Fibroblast of skin of abdomen (primary cell): ENCODE results near the gene SHISA7.

ENCODE experiments used
- DNase-seq: peaks from one replicate; pipeline ENCODE4 v3.0.0-alpha.2; 2013

SHISA7 gene

DNA sequence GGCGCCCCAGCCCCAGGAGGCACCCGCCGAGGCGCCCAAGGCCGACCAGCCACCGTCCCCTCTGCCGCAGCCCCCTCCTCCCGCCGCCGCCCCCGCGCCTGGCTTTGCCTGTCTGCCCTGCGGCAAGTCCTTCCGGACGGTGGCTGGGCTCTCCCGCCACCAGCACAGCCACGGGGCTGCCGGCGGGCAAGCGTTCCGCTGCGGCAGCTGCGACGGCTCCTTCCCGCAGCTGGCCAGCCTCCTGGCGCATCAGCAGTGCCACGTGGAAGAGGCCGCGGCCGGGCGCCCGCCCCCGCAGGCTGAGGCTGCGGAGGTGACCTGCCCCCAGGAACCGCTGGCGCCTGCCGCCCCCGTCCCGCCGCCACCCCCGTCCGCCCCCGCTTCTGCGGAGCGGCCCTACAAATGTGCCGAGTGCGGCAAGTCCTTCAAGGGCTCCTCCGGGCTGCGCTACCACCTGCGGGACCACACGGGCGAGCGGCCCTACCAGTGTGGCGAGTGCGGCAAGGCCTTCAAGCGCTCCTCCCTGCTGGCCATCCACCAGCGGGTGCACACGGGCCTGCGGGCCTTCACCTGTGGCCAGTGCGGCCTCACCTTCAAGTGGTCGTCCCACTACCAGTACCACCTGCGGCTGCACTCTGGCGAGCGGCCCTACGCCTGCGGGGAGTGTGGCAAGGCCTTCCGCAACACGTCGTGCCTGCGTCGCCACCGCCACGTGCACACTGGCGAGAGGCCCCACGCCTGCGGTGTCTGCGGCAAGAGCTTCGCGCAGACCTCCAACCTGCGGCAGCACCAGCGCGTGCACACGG is 39.3 kb upstream of the SHISA7 start:
- DNase-seq: no peak

GRCh38 chr19:55481794-55482155 is 38.7 kb upstream of the SHISA7 start:
- no peak for DNase-seq

- no peak for DNase-seq
These were observed 38.2 kb upstream of the SHISA7 start for GRCh38 chr19:55481148-55481793.

DNA sequence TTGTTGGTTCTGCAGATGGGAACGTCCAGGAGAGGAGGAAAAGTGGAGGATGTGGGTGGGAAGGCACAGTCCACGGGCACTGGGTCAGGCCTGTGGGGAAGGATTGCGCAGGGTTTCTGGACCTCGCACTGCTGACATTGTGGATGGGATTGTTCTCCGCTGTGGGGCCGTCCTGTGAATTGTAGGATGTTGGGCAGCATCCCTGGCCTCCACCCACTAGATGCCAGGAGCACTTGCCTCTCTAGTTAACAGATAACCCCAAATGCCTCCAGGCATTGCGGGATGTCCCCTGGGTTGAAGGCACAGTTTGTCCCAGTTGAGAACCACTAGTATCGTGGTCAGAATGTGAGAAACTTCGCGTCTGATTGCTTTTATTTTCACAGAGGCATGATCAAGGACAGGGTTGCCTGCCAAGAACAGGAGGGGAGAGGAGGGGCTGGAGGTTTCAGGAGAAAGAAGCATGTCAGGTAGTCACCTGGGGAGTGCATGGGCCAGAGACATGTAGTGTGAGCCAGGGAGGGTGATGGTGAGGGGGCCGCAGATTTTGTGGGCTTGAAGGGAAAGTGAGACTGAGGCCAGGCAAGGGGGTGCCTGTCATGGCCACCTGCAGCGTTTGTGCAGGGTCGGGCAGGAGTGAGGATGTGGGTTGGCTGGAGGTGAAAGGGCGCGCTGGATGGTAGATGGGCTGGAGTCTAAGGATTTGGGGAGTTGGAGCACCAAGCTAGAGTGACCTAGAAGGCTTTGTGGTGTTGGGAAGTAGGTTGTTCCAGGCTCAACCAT is 36.5 kb upstream of the SHISA7 start:
- no peak for DNase-seq

DNA sequence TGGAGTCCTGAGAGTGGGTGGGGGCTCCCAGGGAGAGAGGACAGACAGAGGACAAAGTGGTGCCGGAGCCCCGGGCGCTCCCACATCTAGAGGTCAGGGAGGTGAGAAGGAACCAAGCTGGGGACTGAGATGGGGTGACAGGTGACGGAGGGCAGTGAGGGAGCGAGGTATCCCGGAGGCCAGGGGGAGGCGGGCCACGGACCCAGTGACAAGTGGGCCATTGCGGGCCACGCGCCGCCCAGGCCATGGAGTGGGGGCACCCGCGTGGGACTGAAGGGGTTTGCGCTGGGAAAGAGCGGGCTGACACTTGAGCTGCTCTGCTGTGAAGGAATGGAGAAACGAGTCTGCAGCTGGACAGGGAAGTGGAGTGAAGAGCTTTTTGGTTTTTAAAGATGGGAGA is 35.9 kb upstream of the SHISA7 start:
- no peak for DNase-seq

DNA sequence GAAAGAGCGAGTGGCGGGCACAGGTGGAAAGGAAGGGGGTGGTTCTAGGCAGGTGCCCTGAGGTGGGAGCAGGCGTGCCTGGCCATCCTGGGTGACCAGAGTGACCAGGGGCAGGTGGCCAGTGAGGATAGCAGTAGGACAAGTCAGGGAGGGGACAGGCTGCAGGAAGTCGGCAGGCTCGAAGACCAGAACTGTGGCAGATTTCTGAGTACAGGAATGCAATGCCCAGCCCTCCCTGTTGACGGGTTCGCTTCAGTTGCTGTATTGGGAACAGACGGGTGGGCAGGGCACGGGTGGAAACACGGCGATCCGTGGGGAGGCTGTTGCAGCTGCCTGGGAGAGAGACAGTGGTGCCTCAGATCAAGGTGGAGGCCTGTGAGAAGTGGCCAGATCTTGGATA is 35.3 kb upstream of the SHISA7 start:
- no peak for DNase-seq

GRCh38 chr19:55477905-55478304 is 34.8 kb upstream of the SHISA7 start:
- DNase-seq: no peak

DNA sequence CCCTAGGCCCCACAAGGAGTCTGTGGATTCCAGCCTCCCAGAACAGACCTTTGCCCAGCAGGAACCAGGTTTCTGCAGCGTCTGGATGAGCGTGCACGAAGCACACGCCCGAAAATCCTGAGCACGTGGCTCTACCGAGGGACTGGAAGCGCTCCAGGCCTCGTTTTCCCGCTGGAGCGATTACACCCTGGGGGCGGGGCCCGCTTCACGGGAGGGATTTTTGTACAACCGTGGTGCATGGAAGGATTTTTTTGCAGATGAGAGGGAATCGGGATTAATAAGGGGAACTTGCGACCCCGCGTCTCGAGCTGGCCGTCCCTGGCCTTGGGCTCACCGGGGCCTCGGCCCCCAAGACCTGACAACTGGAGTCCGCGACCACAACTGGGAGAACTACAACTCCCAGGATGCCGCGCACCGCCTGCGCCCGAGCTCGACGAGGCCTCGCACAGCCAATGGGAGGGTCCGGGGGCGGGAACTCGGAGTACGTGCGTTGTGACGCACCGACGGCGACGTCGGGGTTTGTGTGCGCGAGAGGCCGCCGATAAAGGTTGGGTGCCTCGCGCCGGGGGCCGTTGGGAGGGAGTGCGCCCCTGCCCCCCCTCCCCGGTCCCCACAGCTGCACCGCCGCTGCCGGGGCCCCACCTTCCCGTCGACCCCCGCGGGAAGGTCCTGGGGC is 33.1 kb upstream of the SHISA7 start, which contains the start of gene ZNF628:
TSS of gene ZNF628 (plus strand) at position 518 of the 676 bp plus-strand sequence. CDS start 3,294 bp downstream, outside the sequence.
- peak; percentile 99 for DNase-seq

GRCh38 chr19:55474269-55475265 is 31.5 kb upstream of the SHISA7 start:
- peak; percentile 46 for DNase-seq

DNA sequence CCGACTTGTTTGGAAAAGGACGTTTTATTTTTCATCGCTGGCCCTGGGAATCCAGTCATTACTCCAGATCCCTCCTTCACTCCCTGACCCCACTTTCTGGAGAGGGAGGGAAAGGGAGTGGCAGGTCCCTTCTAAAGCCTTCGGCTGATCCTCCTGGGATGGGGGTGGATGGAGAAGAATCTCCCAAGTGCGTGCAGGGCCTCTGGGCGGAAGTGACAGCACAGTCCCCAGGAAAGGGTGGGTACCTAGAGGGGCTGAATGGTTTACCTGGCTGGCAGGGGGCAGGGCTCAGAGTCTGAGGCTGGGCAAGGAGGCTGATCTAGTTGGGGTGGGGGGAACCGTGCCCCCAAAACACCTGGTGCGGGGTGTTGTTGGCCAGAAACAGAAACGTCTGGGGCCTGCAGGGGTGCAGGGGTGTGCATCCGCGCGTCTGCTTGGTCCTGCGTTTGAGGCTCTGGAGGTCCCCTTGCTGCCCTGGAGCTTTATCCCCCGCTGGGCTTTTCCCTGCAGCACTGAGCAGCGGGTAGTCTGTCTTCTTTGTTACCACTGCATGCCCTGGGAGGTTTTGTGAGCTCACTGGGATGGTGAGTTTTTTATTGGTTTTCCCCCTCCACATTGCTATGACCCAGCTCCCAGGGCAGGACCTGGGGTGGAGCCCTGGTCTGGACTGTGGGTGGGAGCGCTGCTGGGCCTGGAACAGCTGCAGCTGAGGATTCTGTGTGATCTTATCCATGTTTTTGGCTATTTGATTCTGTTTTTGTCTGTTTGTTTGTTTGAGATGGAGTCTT is 30.3 kb upstream of the SHISA7 start:
- no peak for DNase-seq

- peak; percentile 72 for DNase-seq
These were observed 29.4 kb upstream of the SHISA7 start for GRCh38 chr19:55472463-55472862.

- no peak for DNase-seq
These were observed 28.2 kb upstream of the SHISA7 start for GRCh38 chr19:55471266-55471665.

DNA sequence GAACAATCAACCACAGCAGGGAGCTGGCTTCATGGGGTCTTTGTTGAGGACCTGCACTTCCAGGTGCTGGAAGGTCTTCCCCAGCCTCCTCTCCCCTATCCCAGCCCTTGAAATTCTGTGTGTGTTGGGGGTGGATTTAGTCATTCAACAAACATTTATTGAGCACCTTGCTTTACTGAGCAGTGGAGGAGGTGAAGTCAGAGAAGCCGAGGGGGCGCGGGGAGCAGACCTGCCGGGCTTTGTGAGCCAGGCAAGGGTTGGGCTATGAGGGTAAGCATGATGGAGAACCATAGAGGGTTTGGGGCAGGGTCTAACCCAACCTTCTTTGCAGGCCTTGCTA is 24.9 kb upstream of the SHISA7 start:
- no peak for DNase-seq

DNA sequence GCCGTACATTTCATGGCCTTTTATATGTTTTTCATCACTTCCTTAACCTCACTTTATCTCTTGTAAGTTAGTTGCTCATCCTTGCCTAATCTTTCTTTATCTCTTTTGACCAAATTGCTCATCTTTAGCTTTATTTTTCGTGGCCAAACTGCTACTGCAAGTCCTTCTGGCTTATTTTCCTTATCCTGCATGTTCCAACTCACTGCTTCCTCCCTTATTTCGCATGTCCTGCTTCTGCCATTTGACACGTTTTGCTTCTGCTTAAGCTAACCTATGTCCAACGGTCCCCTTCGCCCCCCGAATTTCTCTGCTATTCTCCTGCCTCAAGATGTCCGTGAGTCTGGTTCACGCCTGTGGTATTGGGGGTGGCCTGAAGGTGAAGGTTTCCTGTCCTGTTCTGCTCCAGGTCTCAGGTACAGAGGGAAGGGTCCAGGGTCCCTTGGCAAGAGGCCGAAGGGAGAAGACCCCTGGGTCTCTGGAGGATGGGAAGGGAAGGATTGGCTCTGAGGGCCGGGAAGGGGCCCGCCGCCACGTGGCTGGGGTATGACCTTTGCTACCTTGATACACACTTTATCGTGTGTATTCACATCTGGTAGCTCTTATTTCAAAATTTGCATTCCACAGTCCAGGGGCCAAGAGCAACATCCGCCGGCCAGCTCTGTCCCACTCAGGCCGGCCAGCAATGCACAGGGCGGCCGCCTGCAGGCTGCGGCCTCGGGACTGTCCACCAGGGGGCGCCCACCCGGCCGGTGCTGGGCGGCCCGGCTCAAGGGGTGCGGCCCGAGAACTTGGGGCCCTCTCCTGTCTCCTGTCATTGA is 24.3 kb upstream of the SHISA7 start:
- peak; percentile 44 for DNase-seq

DNA sequence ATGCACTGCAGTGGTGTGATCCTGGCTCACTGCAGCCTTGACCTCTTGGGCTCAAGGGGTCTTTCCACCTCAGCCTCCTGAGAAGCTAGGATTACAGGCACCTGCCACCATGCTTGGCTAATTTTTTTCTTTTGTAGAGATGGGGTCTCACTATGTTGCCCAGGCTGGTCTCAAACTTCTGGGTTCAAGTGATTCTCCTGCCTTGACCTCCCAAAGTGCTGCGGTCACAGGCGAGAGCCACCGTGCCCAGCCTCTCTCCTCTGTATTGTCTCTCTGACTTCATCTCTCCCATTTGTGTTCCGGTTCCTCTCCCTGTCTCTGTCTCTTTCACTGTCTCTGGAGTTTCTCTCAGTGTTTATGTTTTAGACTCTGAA is 23.1 kb upstream of the SHISA7 start:
- no peak for DNase-seq

DNA sequence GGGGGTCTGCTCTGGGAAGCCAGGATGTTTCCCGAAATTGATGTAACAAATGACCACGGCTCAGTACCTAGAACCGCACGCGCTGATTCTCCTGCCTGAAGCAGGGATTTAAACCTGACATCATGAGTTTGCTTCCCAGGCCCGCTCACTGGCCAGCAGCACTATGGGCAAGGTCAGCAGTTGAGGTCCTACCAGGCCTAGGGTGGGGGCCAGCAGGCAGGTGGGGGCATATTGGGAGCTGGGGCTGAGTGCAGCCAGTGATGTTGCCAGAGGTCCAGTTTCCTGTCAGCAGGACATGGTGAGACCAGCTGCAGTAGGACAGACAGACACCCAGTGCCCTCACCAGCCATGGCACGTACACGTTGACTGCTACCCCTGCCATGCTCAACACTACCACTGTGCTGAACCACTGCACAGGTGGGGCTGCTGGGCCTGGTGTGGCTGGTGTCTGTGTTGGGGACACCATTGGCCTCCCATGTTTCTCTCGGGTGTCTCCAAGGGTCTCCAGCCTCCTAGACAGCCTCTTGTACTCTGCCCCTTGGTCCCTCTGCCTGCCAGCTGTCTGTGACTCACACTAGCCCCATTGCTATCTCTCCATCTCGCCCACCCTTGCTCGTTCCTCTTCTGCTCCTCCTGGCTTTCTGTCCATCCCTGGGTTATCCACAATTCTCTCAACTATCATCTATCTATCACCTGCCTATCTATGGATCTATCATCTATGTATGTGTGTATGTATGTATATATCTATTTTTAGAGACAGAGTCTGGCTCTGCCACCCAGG is 22.6 kb upstream of the SHISA7 start:
- DNase-seq: no peak

DNA sequence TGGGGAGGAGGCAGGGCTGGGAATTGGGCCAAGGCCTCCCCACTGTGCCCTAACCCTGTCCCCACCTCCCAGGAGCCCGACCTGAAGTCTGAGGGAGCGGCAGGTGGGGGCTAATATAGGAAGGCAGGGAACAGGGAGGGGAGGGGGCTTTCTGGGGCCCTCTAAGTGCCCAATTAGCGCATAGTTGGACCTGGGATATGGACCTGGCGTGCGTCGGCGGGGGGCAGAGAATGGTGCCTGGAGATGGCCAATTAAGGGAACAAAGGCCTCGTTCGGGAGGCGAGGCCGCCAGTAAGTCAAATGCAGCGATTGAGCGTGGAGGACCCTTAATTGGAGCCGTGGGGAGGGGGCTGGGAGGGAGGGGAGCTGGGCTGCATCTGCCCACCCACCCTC is 21.6 kb upstream of the SHISA7 start, which contains the start of gene C19orf85:
TSS of gene C19orf85 (minus strand) at position 90 of the 393 bp plus-strand sequence. CDS start 197 bp downstream, outside the sequence.
- no peak for DNase-seq

DNA sequence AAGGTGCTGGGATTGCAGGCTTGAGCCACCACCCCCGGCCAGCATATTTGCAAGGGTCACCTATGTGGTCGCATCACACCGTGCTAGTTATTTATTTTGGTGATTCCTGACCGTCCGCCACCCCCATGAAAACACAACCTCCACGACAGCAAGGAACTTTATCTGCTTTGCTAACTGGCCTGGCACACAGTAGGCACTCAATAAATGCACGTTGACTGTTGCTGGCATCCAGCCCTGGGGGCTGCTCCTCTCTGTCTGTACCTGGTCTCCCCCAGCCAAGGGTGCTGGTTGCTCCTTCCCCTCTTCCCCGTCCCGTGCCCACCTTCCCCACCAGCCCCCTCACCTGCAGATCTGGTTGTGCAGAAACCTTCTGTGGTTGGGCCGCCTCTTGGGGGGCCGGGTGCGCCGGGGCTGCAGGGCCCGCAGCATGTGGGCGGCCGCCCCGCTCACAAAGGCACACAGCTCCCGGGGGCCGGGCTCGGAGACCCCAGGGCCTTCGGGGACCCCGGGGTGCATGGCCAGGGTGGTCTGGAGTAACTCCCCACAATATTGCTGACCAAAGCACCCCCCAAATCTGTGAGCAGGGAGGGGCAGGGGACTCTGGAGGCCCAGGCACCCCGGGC is 21.1 kb upstream of the SHISA7 start:
- DNase-seq: no peak
